GM18511 (cell line): ENCODE measurements around the gene LIPK.
A peak's percentile ranks its signal among the peaks of the same experiment; 100 is the strongest.
"Not testable (repeated sequence)": the region's sequence is repeated elsewhere in the genome, so short reads cannot be mapped to it uniquely, and the experiment has no call there.

Experiments used
- ATAC-seq: cut with Tn5 transposase; IDR thresholded peaks from one replicate; pipeline ENCODE4 v1.9.1; 2021; ENCODE audit warnings: mild to moderate bottlenecking, moderate library complexity; ENCODE audit not compliant: unreplicated experiment

Gene LIPK

DNA sequence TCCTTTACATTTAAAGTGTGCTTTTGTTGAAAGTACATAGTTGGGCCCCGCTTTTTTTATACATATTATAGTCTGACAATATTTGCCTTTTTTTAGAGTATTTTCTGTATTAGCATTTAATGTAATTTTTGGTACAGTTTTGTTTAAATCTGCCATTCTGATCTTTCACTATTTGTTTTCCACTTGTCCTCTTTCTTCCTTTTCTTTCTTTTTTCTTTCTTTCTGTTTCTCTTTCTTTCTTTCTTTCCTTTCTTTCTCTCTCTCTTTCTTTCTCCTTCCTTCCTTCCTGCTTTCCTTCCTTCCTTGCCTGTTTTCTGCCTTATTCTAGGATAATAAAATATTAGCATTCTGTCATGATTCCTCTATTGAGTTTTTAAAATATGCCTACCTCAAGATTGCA, 9.5 kb downstream of the LIPK start:
- ATAC-seq, result no peak

DNA sequence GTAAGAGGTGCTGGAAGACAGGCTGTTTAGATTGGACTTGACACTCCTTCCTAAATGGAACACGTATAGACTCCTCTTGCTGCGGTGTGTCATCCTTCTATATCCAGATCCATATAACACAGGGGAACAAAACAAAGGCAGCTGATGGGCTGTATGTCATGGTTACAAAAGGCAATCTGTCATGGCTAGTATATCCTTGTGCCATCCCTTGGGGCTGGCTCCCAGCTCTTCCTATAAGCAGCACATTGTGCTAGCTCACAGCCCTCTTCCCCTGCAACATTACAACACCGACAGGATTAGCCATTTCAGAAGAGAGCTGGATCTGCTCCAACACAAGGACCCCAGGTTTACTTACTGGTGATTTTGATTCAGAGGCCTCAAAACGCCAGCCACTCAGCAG, 15.3 kb downstream of the LIPK start:
- ATAC-seq, result no peak

GRCh38 chr10:88725798-88726197, 19.7 kb downstream of the LIPK start:
- peak; percentile 57 for ATAC-seq

- ATAC-seq, result no peak
Observed at GRCh38 chr10:88728107-88728763, 22.2 kb downstream of the LIPK start.

GRCh38 chr10:88730864-88731263, 24.8 kb downstream of the LIPK start:
- no peak for ATAC-seq

- ATAC-seq, result no peak
Observed at GRCh38 chr10:88731296-88731695, 25.2 kb downstream of the LIPK start.

GRCh38 chr10:88733215-88733614, 27.2 kb downstream of the LIPK start:
- ATAC-seq, result no peak

GRCh38 chr10:88735661-88736060, 29.6 kb downstream of the LIPK start:
- no peak for ATAC-seq

GRCh38 chr10:88741921-88742320, 35.9 kb downstream of the LIPK start:
- ATAC-seq, result not testable (repeated sequence)

DNA sequence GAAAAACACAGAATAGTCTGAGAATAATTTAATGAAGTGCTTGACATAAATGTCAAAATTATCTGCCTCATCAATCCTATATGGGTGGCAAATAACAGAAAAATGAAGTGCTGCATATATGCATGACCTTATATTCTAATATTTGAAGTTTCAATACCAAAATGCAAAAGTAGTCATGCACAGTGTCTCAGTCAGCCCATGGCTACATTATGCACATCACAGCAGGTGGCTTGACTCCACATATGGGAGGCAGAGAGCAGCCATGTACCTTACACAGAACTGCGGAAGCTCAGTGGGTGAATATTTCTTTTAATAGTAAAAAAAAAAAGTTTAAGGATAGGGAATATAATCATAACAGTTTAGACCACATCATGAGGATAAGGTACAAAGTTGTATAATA, 36.4 kb downstream of the LIPK start:
- no peak for ATAC-seq

DNA sequence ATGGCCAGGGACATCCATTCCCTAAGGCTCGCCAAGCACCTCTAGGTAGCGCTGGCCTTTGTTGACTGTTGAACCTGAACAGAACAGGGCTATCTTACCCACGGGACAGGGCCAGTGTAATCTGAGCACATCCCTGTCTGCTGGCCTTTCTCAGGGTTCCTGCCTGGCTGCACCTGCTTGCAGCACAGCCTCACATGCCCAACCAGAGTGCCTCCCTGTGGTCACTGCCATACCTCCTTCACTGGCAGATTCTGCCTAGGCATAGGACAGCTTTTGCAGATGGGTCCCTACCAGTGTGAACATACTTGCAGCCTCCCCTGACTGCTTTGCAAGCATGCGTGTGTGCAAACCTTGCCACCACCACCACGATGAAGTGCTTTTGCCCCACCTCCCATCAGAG, 38.0 kb downstream of the LIPK start:
- ATAC-seq, result no peak

DNA sequence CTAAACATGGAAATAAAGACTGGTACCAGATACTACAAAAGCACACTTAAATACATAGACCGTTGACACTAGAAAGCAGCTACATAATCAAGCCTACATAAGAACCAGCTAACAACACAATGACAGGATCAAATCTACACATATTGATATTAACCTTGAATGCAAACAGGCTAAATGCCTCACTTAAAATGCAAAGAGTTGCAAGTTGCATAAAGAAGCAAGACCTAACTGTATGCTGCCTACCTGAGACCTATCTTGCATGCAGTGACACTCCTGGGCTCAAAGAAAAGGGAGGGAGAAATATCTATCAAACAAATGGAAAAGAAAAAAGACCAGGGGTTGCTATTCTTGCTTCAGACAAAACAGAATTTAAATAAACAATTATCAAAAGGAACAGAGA, 39.6 kb downstream of the LIPK start:
- no peak for ATAC-seq

DNA sequence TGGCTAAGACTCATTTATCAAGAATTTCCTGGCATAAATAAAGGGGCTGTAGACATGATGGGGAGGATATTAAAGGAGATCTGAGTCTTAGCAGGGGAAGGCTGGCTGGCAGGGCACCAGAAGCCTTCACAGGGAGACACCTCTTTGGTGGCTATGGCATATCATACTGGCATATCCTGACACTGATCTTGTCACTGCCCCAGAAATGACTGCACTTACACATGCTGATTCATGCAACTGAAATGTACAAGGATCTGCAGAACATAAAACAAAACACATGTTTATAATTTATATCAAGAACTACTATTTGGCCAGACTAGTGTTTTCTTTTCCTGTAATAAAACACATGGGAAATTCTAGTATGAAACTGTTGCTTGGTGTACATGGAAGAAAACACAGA, 48.2 kb downstream of the LIPK start:
- no peak for ATAC-seq

- ATAC-seq, result peak; percentile 72
Observed at GRCh38 chr10:88755753-88756152, 49.7 kb downstream of the LIPK start.

GRCh38 chr10:88756660-88757059, 50.6 kb downstream of the LIPK start:
- no peak for ATAC-seq

DNA sequence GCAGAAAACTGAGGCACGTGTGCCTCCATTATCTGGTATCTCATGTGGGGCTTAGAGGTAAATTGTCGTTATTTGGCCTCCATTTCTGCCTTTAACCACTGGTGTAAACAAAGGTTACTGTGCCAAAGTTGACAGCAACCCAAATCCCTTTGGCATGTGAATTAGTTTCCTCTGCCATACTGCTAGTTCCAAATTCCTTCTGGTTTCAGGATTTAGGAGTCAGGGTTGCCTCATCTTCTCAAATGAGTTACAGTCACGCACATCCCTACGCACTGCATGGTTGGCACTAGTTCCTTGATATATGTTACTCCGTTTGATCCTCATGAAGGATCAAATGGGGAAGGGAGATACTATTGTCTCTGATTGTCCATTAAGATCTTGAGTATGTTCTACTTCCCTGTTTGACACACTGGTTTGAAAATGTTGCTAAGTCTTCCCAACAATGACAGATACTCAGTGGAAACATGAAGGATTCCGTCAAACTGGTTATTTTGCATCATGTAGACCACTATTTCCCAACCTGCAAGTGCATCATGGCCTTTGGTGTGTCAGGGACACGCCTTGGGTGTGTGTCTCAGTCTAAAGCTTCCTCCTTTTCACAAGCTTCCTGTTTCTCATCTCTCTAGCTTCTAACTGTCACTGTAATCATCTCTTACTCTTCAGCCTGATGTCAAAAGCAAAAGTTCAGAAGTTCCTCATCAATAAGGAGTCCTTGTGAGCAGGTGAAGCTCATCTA, 53.5 kb downstream of the LIPK start, which contains the start of gene LIPN:
TSS of gene LIPN (plus strand) at position 655 of the 736 bp plus-strand sequence. CDS start 1,386 bp downstream, outside the sequence.
- ATAC-seq, result no peak

- ATAC-seq, result no peak
Observed at GRCh38 chr10:88762906-88763305, 56.9 kb downstream of the LIPK start.

GRCh38 chr10:88763441-88763840, 57.4 kb downstream of the LIPK start:
- no peak for ATAC-seq

DNA sequence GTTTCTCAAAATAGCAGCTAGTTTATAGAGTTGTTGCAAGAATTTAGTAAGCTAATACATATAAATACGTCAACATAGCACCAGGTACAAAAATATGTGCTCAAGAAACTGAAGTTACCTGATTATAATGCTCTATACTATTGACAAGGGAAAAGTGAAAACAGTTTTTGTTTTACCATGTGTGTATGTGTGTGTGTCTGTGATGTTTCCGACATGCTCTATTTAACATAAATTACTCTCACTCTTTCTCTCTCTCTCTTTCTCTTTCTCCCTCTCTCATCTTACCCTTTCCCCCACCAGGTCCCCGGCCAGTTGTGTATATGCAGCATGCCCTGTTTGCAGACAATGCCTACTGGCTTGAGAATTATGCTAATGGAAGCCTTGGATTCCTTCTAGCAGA, 58.1 kb downstream of the LIPK start:
- no peak for ATAC-seq

GRCh38 chr10:88765816-88766215, 59.8 kb downstream of the LIPK start:
- ATAC-seq, result no peak

DNA sequence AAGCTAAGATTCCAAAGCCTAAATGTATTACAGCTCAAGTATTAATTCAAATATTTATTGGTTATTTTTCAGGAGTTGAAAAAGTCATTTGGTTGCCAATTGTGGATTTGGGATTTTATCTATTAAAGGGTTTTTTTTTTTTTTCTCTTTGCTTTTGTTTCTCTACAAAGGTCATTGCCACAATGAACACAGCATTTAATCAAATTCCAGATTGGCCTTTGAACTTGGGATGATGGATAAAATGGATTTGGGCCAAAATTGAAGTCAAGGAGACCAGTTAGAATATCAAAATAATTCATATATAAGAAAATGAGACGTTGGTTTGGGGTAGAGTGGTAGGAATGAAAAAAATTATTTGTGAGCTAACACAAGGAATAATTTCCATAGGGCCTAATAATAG, 63.3 kb downstream of the LIPK start:
- ATAC-seq, result no peak

DNA sequence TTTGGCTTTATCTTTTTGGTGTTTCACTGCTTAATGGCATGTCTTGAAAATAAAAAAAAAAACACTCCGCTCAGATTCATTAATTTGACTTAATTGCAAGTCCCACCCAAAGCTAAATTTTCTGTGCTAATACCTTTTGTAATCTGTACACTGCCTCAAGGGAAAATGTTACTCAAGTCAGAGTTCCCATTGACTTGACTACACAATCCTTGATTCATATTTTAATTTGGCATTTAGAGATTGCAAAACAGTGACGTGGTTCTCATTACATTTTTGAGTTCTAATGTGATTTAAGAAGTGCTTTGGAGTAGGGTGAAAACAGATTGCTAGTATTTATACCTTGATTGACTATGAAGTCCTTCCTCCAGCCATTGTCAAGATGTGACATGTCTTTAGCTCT, 75.2 kb downstream of the LIPK start:
- ATAC-seq, result no peak

DNA sequence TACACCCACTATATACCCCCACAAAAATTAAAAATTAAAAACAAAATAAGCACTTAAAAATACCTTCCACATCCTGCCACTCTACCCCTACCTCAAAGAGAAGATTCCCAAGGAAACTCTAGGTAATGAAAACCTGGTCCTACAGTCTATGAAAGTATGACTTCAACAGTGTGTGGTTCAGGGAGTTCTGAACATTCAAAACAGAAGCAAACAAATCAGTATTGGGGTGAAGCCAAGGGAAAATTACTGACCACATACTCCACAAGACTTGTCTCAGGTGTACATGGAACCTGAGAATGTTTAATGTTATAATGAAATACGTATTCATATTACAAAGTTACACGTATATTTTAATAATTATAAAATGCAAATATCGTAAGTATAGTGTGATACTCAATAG, 76.2 kb downstream of the LIPK start:
- ATAC-seq, result no peak
